Fibroblast of upper back skin (primary cell): ENCODE data around the gene HAPLN2.
"Not testable (repeated sequence)": the region's sequence is repeated elsewhere in the genome, so short reads cannot be mapped to it uniquely, and the experiment has no call there.

Source experiments
- DNase-seq: peaks from one replicate; pipeline ENCODE4 v3.0.0-alpha.2; 2013

The HAPLN2 gene

DNA sequence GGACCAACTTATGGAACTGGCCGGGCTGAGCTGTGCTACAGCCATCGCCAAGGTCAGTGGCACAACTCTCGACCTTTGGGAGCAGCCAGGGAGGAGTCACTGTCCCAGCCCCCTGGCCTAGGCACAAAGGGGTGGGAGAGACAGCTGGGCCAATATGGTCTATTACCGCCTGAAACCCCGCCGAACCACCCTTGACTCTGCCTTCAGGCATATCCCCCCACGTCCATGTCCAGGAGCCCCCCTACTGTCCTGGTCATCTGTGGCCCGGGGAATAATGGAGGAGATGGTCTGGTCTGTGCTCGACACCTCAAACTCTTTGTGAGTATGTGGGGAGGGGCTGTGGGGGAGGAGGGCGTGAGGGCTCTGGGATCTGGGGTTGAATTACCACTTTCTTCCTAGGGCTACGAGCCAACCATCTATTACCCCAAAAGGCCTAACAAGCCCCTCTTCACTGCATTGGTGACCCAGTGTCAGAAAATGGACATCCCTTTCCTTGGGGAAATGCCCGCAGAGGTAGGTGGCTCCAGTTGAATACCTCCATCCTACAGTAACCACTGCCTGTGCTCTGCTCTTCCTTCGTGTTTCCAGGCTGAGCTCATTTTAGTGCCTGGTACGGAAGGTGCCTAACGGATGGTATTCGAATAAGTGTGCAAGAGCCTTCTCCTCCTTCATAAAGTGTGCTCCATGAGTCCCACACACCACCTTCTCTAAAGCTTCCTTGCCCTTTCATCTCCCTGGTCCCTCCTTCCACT lies 26.9 kb upstream of the HAPLN2 start:
- no peak for DNase-seq

DNA sequence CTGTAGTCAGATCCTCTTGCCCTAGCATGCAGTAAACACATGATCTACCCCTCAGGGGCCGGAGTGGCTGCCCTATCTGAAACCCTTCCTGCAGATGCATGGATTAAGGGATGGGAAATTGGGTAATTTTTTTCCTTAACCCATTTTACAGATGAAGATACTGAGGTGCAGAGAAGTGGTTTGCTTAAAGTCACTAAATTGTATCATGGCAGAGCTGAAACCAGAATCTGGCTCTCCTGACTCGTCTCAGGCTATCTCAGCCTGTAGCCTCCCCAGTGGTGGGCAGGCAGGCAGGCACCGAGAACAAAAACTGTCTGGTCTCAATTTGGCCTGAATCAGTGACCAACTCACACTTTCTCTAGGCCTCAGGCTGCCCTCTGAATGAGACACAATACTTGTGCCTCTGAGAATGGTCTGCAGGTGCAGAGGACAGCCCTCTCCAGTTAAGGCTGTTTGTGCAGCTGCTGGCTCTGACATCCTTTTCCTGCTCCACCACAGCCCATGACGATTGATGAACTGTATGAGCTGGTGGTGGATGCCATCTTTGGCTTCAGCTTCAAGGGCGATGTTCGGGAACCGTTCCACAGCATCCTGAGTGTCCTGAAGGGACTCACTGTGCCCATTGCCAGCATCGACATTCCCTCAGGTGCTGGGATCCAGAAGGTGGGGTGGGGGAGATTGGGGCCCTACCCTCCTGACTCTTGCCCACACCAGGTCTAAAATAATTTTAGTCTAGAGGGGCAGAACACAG lies 26.1 kb upstream of the HAPLN2 start:
- DNase-seq, result no peak

DNA sequence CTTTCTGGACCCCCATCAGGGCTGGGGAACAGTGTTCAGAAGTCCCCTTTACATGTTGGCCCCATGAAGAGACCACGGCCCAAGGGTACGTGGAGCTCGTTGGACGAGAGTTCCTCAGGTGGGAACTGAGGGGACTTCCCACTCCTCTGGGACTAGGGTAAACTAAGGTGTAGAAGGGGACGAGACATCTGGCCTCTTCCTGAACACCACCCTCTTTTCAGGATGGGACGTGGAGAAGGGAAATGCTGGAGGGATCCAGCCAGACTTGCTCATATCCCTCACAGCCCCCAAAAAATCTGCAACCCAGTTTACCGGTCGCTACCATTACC lies 25.6 kb upstream of the HAPLN2 start:
- DNase-seq, result no peak

DNA sequence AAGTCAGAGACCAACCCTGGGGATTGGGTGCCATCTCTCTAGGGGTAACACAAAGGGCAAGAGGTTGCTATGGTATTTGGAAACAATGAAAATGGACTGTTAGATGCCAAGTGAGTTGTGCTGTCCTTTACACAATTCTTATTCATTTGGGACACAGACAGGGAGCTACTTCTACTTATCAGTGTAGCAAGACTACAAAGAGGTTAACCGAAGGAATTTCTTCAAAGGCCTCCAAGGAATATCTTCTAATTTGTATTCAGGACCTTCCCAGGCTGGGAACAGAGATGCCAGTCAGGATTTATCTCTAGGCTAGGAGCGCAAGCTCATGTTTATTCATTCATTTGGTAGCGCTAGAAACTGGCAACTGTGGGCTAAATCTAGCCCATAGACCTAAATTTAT lies 25.0 kb upstream of the HAPLN2 start:
- DNase-seq, result no peak

DNA sequence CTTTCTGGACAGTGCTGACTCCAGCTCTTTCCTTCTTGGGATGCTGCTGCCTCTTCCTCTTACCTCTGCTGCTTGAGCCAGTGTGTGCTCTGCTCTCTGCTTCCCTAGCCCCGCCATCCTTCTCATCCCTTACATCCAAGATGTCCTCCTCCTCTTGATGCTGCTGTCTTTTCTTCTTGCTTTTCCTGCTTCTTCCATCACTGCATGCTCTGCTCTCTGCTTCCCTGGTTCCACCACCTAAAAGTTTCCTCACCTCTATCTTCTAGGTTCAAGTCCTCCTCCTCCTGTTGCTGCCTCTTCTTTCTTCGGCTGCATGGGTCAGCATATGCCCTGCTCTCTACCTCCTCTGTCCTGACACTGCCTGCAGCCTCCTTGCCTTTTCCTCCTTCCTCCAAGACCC lies 24.2 kb upstream of the HAPLN2 start:
- no peak for DNase-seq

DNA sequence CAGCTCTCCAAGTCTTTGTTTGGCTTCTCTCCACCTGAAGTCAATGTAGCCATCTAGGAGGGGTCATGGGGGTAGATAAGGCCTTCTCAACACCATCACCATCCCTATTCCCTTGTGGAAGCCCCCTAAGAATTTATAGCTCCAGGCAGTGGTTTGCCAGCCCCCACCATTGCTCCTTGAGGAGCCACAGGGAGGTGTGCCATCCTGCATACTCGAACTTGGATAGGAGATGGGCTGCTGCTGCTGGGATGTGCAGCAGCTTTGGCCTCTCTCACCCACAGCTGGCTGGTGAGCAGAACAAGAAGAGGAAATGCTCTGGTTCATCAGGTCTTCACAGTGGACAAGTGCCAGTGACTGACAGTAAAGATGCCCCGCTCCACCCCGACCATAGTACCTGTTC lies 22.8 kb upstream of the HAPLN2 start:
- no peak for DNase-seq

DNA sequence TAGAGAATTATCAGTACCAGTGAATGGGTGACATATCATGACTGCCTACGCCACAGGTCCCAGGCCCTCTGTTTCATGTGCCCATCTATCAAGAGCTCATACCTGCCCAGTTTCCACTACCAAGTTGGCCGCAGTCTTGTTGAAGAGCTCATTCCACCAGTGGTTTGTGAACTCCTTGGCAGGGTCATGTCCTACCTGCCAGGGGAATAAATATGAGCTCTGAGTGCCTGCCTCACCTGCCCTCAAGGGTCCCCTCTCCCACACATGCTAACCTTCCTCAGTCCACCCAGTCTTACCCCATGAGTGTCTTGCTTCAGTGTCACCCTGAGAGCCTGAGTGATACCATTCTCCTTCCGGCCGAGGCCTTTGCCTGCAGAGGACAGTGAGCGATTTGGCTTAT lies 21.1 kb upstream of the HAPLN2 start:
- DNase-seq, result no peak

DNA sequence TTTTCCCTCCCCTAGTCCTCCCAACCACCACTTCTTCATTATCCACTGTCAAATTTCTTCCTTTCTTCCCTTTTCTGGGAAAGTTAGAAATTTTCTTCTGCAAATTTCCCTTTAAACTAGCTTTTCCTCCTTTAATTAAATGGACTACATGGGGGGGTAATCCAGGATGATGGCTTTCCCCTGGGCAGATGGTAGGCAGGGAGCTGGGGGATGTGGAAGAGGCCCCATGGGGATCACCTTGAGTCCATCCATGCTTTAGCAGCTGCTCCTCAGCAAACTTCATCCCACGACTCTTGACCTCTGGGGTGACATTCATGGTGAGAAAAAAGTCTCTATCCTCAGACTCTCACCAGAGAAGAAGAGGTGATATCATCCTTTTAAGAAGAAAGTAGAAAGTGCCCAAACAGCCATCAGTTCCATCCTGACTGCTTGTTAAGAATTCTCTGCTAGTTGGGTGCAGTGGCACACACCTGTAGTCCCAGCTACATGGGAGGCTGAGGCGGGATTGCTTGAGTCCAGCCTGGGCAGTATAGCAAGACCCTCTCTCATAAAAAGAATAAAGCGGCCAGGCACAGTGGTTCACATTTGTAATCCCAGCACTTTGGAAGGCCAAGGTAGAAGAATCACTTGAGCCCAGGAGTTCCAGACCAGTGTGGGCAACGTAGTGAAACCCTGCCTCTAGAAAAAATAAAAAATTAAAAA lies 20.3 kb upstream of the HAPLN2 start:
- DNase-seq, result no peak

DNA sequence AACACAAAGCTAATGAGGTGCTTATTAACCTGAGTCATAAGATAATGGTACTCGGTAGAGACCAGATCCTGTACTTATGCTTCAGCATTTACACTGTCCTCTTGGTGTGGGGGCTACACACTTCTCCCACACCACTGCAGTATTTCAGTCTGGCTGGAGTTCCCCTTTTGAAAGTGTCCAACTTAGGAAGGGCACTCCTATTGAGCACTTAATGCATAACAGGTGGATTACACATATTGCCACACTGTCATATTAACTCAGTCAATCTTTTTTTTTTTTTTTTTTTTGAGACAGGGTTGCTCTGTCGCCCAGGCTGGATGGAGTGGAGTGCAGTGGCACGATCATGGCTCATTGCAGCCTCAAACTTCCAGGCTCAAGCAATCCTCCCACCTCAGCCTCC lies 19.4 kb upstream of the HAPLN2 start:
- no peak for DNase-seq

DNA sequence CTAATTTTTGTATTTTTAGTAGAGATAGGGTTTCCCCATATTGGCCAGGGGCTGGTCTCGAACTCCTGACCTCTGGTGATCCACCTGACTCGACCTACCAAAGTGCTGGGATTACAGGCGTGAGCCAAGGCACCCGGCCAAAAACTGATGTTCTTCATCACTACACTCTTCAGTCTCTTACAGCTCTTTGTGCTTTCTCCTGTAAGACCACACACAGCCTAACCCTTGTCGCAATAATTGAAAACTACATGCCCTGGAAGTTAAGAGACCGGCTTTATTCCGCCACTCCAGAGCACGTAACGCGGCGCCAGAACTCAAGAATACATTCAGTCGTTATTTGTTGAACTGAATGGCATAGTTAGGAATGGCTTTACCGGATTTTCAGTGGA lies 18.5 kb upstream of the HAPLN2 start:
- no peak for DNase-seq

DNA sequence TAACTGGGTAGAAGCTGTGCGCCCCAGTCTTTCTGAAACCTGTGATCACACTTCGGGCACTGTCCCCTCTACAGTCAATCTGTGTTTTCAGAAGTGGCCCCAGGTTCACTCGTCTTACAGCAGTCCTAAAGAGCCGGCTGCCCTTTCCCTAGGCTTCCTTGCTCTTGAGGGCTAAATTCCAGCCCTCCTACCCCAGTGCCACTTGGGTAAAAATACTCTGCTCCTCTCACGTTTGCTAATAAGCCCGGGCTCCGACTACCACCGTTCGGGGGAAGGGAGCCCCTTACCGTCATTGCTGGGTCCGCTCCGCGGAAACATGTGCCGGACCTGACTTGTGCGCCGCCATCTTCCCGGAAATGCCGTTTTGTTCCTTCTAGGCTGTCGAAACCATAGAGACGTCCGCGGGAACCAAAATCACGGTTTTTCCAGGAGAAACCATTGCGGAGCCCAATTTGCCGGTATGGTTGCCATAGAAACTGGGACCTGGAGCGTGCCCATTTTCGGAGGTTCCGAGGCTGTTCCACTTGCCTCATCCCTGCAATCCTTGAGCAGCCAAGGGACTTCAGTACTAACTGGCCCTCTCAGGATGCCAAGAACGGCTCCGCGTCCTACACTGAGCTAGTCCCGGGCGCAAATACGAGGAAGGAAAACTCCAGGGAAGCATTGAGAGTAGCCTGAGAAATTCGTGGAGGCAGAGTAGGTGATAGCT lies 17.9 kb upstream of the HAPLN2 start, which contains the start of gene GPATCH4:
Gene GPATCH4 (minus strand): TSS at position 358 of the 709 bp plus-strand sequence.
- DNase-seq, result peak; percentile 92

DNA sequence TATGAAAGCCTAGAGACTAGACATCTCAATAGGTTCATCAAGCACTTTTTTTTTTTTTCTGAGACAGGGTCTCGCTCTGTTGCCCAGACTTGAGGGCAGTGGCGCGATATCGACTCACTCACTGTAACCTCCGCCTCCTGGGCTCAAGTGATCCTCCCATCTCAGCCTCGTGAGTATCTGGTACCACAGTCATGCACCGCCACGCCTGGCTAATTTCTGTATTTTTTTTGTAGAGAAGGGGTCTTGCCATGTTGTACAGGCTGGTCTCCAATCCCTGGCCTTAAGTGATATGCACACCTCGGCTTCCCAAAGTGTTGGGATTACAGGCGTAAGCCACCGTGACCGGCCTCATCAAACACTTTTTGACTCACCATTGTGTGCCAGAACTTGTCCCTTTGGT lies 17.3 kb upstream of the HAPLN2 start:
- no peak for DNase-seq

DNA sequence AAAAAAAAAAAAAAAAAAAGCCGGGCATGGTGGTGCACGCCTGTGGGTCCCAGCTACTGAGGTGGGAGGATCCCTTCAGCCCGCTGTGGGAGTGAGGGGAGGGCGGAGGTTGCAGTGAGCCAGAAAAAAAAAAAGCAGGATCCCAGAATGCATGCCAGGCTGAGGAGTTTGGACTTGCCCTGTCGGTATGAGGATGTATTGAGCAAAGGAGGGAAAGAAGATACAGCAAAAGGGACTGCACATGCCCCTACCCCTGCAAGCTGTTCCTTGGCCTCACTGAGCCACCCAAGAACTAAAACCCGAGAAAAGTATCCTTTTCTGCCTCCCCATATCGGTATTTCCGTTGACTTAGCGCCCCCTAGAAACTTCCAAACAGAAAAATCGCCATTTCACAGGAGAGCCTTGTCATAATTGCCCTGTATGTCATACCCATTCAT lies 16.6 kb upstream of the HAPLN2 start:
- DNase-seq, result no peak

DNA sequence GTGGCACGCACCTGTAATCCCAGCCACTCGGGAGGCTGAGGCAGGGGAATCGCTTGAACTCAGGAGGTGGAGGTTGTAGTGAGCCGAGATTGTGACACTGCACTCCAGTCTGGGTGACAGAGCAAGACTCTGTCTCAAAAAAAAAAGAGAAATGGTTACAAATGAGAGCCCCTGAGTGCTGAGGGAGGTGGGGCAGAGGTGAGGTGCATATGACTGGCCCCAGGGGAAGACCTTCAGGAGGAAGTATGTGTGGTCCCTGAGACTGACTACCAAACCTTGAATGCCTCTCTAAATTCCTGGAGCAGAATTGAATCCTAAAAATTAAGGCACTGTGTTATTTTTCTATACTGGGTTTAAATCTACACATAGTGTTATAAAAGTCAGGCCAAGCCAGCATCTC lies 11.9 kb upstream of the HAPLN2 start:
- not testable (repeated sequence) for DNase-seq

DNA sequence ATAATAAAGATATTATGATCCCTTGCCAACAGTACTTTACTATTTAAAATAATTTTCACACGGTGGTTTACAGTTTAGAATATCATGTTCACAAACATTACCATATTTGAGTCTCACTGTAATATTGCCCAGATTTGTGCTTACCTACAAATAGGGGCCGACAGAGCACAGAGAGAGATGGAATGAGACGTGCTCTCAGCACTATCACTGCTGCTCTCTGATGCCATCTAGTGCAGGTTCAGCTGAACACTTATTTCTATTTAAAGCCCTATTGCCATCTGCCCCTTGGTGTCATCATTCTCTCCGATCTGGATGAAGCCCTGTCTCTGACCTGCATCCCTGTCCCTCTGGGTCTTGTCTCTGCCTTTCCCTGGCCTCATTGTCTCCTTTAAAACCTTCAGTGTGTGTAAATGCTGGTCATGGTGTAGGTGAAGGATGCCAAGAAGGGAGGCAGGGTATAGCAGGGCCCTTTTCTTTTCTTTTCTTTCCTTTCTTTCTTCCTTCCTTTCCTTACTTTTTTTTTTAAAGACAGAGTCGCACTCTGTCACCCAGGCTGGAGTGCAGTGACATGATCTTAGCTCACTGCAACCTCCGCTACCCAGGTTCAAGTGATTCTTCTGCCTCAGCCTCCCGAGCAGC lies 11.1 kb upstream of the HAPLN2 start:
- DNase-seq, result peak; percentile 71

DNA sequence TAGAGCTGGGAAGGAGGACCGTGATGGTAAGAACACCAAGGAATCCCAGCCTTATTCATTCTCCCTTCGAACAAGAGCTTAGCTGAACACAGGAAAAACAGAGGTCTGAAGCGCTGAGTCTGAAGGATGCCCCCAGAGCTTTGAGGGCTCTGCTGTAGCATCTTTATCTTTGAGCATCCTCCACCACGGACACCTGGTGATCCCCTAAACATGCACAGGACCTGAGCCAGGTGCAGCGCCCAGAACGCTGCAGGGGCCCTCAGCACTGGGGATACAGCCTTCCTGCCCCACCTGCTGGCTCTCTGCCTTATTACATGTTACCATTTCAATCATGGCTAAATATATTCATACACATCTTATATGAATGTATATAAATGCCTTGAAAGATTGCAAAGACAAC lies 10.2 kb upstream of the HAPLN2 start:
- DNase-seq, result peak; percentile 30

DNA sequence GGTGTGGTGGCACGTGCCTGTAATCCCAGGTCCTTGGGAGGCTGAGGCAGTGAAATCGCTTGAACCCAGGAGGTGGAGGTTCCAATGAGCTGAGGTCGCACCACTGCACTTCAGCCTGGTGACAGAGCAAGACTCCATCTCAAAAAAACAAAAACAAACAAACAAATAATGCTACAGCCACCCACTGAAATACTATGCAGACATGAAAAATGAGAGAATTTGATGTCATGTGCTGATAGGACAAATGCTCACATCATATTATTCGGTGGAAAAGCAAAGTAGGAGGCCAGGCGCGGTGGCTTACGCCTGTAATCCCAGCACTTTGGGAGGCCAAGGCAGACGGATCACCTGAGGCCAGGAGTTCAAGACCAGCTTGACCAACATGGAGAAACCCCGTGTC lies 9.1 kb upstream of the HAPLN2 start:
- not testable (repeated sequence) for DNase-seq

DNA sequence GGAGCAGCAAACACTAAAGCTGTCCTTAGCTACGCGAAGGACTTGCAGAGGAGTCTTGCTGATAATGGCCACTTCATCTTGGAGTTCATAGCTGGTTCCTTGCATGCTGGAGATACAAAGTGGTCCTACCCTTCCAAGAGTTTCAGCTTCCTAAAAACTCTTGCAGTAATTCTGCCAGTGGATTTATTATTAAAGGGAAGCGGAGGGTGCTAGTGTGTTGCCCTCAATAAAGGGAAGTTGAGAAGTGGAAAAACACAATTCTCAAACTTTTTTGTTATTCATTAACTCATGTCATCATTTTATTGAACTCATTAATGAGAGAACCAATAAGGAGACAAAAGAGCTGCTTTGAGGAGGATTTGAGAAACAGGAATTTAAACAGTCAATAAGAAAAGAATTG lies 6.5 kb upstream of the HAPLN2 start:
- no peak for DNase-seq

DNA sequence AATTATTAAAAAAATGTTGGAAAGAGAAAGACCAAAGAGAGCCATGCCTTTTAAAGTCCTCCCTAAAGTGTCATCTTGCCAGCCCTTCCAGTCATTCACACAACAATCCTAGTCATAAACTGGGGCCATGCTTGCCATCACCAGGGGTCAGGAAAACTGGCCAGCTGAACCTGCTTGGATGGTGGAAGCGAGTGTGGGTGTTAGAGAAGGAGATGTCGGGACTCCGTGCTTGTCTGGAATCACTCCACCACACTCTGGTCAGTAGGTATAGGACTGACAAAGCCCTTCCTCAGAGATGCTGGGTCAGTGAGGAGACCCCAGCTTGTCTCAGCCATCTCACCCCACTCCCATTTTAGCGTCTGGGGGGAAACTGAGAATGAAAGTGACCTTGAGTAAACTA lies 3.3 kb upstream of the HAPLN2 start:
- DNase-seq, result no peak

DNA sequence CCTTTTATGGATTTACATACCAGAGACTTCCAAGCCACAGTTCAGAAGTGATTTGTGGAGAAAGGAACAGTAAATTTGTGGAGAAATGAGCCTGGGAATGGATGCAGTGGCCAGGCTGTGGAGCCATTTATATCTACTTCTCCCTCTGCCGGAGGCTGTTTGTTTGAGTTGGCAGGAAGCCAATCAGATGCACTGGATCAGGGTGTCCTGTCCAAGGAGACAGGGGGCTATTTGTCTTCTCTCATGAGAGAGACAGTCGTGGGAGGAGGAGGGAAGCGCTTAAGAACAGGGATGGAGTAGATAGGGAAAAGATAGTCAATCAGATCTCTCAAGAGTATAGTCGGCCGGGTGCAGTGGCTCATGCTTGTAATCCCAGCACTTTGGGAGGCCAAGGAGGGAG lies 2.8 kb upstream of the HAPLN2 start:
- DNase-seq, result peak; percentile 43

DNA sequence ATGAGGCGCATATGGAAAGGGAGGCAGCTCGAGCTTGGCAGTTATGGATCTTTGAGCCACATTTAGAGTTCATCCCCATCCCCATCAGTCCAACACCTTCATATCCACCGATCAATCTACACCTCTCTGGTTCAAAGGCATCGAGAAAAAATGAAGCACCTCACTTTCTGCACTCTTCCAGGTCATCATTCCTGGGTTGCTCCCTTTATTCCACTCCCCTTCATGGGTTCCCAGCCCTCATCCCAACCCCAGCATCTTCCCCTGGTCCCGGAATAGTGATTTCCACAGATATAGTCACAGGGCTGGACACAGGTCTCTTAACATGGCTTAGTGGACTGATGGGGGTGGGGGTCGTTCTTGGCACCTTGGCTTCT lies 354 bp downstream of the HAPLN2 start:
- DNase-seq, result no peak

DNA sequence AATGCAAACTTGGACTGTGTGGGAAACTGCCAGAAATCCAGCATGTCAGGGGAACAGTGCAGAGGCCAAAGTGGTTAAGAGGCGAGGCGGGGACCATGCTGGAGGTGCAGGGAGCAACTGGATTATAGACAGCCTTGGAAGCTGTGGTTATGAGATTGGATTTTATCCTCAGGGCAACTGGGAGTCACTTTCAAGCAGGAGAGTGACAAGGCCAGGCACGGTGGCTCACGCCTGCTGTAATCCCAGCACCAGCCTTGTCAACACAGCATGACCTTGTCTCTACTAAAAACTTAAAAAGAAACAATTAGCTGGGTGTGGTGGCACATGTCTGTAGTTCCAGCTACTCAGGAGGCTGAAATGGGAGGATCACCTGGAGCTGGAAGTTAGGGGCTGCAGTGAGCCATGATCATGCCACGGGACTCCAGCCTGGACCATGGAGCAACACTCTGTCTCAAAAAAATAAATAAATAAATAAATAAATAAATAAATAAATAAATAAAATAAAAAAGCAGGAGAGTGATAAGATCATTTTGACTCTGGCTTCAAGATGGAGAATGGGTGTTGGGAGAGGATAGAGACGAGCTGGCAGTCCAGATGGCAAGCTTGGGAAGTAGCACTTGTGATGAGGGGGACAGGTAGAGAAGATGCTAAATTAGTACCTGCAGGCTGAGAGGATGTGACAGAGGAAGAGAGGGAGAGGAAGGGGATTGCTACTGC lies 3.5 kb downstream of the HAPLN2 start:
- no peak for DNase-seq
